AML-193 (cell line): ENCODE results near the gene METTL1.
"Not testable (repeated sequence)": the region's sequence is repeated elsewhere in the genome, so short reads cannot be mapped to it uniquely, and the experiment has no call there.

Source experiments
- DNase-seq, 2 experiments: peaks; one replicate each; lab custom pipeline; 2025; lab: John Stamatoyannopoulos, UW

METTL1 gene

DNA sequence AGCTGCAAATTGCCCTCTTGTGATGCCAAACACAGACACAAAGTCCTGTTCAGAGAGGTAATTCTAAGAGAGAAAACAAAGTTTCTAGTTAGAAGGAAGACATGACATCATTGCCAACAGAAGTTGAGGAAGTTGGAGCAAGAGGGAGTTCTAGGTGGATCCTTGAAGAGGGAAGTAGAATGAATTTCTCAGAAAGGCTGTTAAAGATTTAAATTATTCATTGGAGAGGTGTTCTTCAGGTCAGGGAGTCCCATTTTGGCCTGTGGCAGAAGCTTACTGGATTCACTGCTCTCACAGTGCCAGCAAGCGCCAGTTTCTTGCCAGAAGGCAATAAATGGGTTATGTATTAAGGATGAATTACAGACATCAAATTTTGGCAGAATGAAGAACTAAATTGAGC lies 26.0 kb upstream of the METTL1 start:
- DNase-seq, result peak; percentile 47 to 51

GRCh38 chr12:57796996-57797395 lies 25.1 kb upstream of the METTL1 start:
- no peak for DNase-seq

GRCh38 chr12:57795354-57795753 lies 23.4 kb upstream of the METTL1 start:
- no peak for DNase-seq

- no peak for DNase-seq
Observed at GRCh38 chr12:57793920-57794319, 22.0 kb upstream of the METTL1 start.

GRCh38 chr12:57783861-57784260 lies 12.0 kb upstream of the METTL1 start:
- no peak for DNase-seq

GRCh38 chr12:57783466-57783801 lies 11.5 kb upstream of the METTL1 start:
- DNase-seq, result no peak

- DNase-seq, result peak; percentile 90
Observed at GRCh38 chr12:57782608-57783465, 10.9 kb upstream of the METTL1 start, which contains the start of gene TSFM. TSFM (plus strand) TSS chr12:57782787; CDS start chr12:57782802, 15 bp downstream.

- no peak for DNase-seq
Observed at GRCh38 chr12:57782243-57782607, 10.3 kb upstream of the METTL1 start.

- DNase-seq, result no peak
Observed at GRCh38 chr12:57781801-57782200, 9.9 kb upstream of the METTL1 start.

DNA sequence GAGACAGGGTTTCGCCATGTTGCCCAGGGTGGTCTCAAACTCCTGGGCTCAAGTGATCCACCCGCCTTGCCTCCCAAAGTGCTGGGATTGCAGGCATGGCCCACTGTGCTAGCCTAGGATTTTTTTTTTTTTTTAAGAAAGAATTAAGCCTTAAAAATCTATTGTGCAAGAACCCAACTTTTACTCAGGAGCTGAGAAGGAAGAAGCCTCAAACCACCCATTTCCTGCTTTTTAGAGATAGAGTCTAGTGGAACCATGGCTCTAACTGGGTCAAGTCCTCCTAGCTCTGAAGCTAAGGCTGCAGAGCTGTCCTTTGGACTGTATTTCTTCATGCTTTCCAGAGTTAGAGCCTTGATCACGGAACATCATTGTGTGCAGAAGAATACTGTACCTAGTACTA lies 9.3 kb upstream of the METTL1 start:
- DNase-seq, result peak; percentile 70

DNA sequence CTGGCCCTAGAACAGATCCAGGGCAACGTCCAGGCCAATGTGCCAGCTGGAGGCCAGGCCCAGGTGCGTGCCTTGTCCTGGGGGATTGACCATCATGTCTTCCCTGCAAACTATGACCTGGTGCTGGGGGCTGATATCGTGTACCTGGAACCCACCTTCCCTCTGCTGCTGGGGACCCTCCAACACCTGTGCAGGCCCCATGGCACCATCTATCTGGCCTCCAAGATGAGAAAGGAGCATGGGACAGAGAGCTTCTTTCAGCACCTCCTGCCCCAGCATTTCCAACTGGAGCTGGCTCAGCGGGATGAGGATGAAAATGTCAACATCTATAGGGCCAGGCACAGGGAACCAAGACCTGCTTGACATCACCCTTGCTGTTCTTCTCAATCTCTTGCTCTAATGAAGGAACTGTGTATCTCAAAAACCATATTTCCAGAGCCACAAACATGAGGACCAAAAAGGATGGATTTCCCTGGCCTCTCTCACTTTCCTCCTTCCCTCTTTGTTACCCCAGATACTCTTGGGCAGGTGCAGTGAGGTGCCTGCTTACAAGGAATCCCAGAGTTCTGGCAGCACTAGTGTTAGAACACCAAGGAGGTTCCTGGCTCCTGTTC lies 8.5 kb upstream of the METTL1 start:
- DNase-seq, result no peak

DNA sequence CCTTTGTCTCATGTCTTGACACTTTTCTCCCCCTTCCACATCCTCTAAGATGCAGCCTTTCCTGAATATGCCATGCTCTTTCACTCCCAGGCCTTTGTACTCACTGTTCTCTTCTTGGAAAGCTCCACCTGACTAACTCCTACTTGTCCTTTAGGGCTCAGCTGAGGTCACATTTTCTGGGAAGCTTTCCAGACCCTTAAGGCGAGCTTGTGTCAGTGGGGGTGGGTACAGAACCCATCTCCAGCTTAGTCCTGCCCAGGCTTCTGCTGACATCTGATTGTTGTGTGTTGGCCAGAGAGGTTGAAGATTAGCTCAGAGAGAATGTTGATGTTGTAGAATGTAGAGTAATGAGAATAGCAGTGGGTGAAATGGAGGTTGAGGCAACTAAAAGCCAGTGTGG lies 7.8 kb upstream of the METTL1 start:
- DNase-seq, result no peak

GRCh38 chr12:57777911-57778310 lies 6.0 kb upstream of the METTL1 start:
- no peak for DNase-seq

- no peak for DNase-seq
Observed at GRCh38 chr12:57777367-57777766, 5.5 kb upstream of the METTL1 start.

GRCh38 chr12:57776247-57776587 lies 4.3 kb upstream of the METTL1 start:
- no peak for DNase-seq

GRCh38 chr12:57775563-57776246 lies 3.8 kb upstream of the METTL1 start:
- peak; percentile 80 to 86 for DNase-seq

DNA sequence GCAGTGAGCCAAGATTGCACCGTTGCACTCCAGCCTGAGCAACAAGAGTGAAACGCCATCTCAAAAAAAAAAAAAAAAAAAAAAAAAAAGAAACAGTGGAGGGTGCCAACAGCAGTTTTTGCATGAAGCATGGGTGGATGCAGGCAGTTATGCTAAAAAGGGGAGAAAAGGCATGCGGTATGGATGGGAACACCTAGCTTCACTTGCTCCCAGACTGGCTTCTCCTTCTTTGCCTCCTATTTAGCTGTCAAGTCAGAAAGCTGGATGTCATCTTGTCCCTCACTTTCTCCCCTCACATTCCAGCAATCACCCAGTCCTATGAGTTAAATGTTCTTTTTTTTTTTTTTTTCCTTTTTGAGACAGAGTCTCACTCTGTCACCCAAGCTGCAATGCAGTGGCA lies 3.1 kb upstream of the METTL1 start:
- no peak for DNase-seq

- not testable (repeated sequence) for DNase-seq
Observed at GRCh38 chr12:57774634-57775033, 2.7 kb upstream of the METTL1 start.

DNA sequence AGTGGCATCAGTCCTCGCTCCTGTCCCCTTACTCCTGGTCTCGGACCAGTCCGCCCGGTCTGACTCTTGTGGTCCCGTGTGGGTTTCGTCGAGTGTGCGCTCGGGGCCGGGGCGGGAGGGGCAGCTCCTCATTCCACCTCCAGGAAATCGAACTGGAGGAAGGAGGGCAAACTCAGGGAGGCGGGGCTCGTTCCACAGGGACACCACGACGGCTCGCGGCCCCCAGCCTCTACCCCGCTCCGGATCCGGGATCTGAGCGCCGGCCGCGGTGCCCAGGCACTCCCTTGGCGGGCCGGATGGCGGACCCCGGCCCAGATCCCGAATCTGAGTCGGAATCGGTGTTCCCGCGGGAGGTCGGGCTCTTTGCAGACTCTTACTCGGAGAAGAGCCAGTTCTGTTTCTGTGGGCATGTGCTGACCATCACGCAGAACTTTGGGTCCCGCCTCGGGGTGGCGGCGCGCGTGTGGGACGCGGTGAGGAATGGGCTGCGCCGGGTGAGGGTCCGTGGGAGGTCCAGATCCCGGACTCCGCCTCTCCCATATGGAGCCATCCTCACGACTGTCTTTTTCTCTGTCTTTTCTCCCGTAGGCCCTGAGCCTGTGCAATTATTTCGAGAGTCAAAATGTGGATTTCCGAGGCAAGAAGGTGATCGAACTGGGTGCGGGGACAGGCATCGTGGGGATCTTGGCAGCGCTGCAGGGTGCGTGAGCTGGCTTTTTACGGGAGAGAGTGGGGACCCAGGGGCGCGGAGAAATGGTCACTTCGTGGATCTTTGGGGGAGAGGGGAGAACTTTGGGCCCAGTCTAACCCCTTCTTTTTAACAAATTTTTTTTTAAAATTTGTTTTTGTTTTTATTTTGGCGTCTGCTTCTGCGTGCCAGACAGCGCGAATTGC lies 771 bp upstream of the METTL1 start, which contains the start of gene EEF1AKMT3:
EEF1AKMT3 (plus strand) TSS at position 186 of the 894 bp plus-strand sequence; CDS start at position 297, 111 bp downstream.
- peak; percentile 37 to 38 for DNase-seq

GRCh38 chr12:57771236-57771872 lies 551 bp downstream of the METTL1 start:
- peak; percentile 82 to 85 for DNase-seq

- DNase-seq, result no peak
Observed at GRCh38 chr12:57770734-57771133, 1.2 kb downstream of the METTL1 start.
